Natural killer cell (primary cell): ENCODE results near the gene PLEKHG4. TPM values are rescaled to one million over a fixed set of nuclear protein-coding genes. Genes with fewer than 3 reads are reported as not detected.

Experiments
- ATAC-seq, 3 donors: fragments of 150-1000 bp in 2 of 3; fragments of 200-7000 bp in 1 of 3; cut with Tn5 transposase; 1 replicate in 1 of 3; 2 replicates in 2 of 3; pipeline ENCODE4 v1.10.0; 2021; ENCODE audit warnings: mild to moderate bottlenecking in 2 of 3, moderate library complexity in 2 of 3
- DNase-seq, 2 donors: peaks; one replicate each; pipeline versions ENCODE4 v3.0.0 to v3.0.0-alpha.2; 2013 to 2021; ENCODE audit warnings: mixed read lengths in 1 of 2
- H3K27ac ChIP-seq: one replicate; pipeline ENCODE4 v1.5.1; 2013; ENCODE audit warnings: mild to moderate bottlenecking, low read length
- H3K27me3 ChIP-seq: one replicate; pipeline ENCODE4 v1.6.1; 2013; ENCODE audit warnings: low read length; ENCODE audit not compliant: control insufficient read depth, insufficient read depth
- H3K36me3 ChIP-seq: one replicate; pipeline ENCODE4 v1.6.1; 2013; ENCODE audit warnings: low read length; ENCODE audit not compliant: control insufficient read depth, insufficient read depth
- H3K4me1 ChIP-seq: one replicate; pipeline ENCODE4 v1.6.1; 2013; ENCODE audit warnings: low read length; ENCODE audit not compliant: control insufficient read depth, insufficient read depth
- H3K4me3 ChIP-seq: one replicate; pipeline ENCODE4 v1.5.1; 2013; ENCODE audit warnings: low read length
- H3K9me3 ChIP-seq: one replicate; pipeline ENCODE4 v1.6.1; 2013; ENCODE audit warnings: low read length; ENCODE audit not compliant: control insufficient read depth, insufficient read depth
- H3K27ac Mint-ChIP-seq, 2 donors: one replicate each; pipeline ENCODE4 v1.8.0; 2022; ENCODE audit warnings: mild to moderate bottlenecking in 2 of 2, mixed read lengths in 2 of 2, moderate library complexity in 1 of 2
- H3K27me3 Mint-ChIP-seq, 2 donors: one replicate each; pipeline ENCODE4 v1.8.0; 2022; ENCODE audit warnings: low read depth in 2 of 2, mixed read lengths in 2 of 2
- H3K36me3 Mint-ChIP-seq: one replicate; pipeline ENCODE4 v1.8.0; 2022; ENCODE audit warnings: mixed read lengths
- H3K4me1 Mint-ChIP-seq, 2 donors: one replicate each; pipeline ENCODE4 v1.8.0; 2022; ENCODE audit warnings: mixed read lengths in 2 of 2
- H3K4me3 Mint-ChIP-seq: one replicate; pipeline ENCODE4 v1.8.0; 2022; ENCODE audit warnings: mild to moderate bottlenecking, moderate library complexity, mixed read lengths
- H3K9me3 Mint-ChIP-seq, 2 donors: one replicate each; pipeline ENCODE4 v1.8.0; 2022; ENCODE audit warnings: mixed read lengths in 2 of 2
- CTCF ChIP-seq: fragments of 200-600 bp; IDR thresholded peaks from one replicate; pipeline ENCODE4 v1.8.0; 2022; ENCODE audit warnings: antibody characterized with exemption
- WGBS: methylation state at CpG from one replicate; pipeline ENCODE4 v1.1.7; 2013; ENCODE audit warnings: missing lambda C conversion rate; ENCODE audit not compliant: insufficient coverage; 5-methylcytosine and 5-hydroxymethylcytosine counted together
- intact Hi-C: fragments of 100-400 bp; cut with micrococcal nuclease; formaldehyde crosslinking; loops from one replicate; pipeline ENCODE4 v1.14.2; 2022
- total RNA-seq, 4 donors: library from RNA; stranded (reverse); fragments of 120-200 nt in 1 of 4; gene quantifications; one replicate each; pipeline versions ENCODE4 v1.2.3 to v1.2.4, GENCODE V29; 2013 to 2022

Gene PLEKHG4
- total RNA-seq, 3 donors from 2014 or later (not counting 1 experiment from before 2014, with no cell fraction given): 6.8 to 14.7 (median 8.5) TPM

- DNase-seq (no peak), ATAC-seq (no peak)
- no peak overlapping the region for H3K4me3 ChIP-seq
- Mint-ChIP-seq H3K27ac (no peak overlapping the region), H3K27me3 (no peaks in the 10 kb centered on the region), H3K36me3 (no peaks in the 10 kb centered on the region), H3K4me1 (no peaks in the 10 kb centered on the region), H3K9me3 (no peaks in the 10 kb centered on the region), H3K4me3 (no peak overlapping the region)
- no peaks in the 10 kb centered on the region for H3K27me3 ChIP-seq
- no peaks in the 10 kb centered on the region for H3K36me3 ChIP-seq
- 90% methylated on average over 11 of the region's 11 CpGs for WGBS
- no peaks in the 10 kb centered on the region for H3K9me3 ChIP-seq
- intact Hi-C loops: no loop called here
- TF ChIP-seq CTCF: no peak
- no peaks in the 10 kb centered on the region for H3K4me1 ChIP-seq
- no peak overlapping the region for H3K27ac ChIP-seq
Observed at GRCh38 chr16:67270931-67271338, 8.4 kb upstream of the PLEKHG4 start.

- no peak overlapping the region for H3K27ac ChIP-seq
- WGBS: 97% methylated on average over 4 of the region's 4 CpGs
- H3K36me3 ChIP-seq: no peaks in the 10 kb centered on the region
- H3K27ac Mint-ChIP-seq: no peak overlapping the region
- no peaks in the 10 kb centered on the region for H3K27me3 Mint-ChIP-seq
- no peak overlapping the region for H3K4me3 ChIP-seq
- H3K4me1 Mint-ChIP-seq: peaks cover 0 to 3% of the 10 kb centered on the region in 2 donors
- H3K27me3 ChIP-seq: no peaks in the 10 kb centered on the region
- H3K4me3 Mint-ChIP-seq: no peak overlapping the region
- ATAC-seq (no peak), DNase-seq (no peak)
- no peaks in the 10 kb centered on the region for H3K9me3 Mint-ChIP-seq
- no peaks in the 10 kb centered on the region for H3K9me3 ChIP-seq
- no peak for TF ChIP-seq CTCF
- intact Hi-C loops: no loop called here
- no peaks in the 10 kb centered on the region for H3K4me1 ChIP-seq
- peaks cover 3% of the 10 kb centered on the region for H3K36me3 Mint-ChIP-seq
Observed at GRCh38 chr16:67271446-67271845, 7.9 kb upstream of the PLEKHG4 start.

DNA sequence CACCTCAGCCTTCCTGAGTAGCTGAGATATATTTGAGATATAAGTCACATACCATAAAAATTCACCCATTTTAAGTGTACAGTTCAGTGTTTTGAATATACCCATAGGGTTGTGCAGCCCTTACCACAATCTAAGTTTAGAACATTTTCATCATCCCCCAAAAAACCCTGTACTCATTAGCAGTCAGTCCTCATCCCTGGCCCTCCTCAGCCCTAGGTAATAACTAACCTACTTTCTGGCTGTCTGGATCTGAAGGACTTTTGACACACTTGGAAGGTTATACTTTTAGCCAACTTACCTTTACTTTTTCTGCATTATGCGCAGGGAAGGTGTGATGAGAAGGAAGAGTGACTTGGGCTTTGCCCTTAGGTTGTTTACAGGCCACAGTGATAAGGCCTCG is 4.0 kb upstream of the PLEKHG4 start:
- TF ChIP-seq CTCF: no peak
- Mint-ChIP-seq H3K36me3 (peaks cover 7% of the 10 kb centered on the region), H3K27me3 (no peaks in the 10 kb centered on the region), H3K4me1 (peaks cover 6 to 8% of the 10 kb centered on the region in 2 donors), H3K9me3 (no peaks in the 10 kb centered on the region), H3K27ac (no peak overlapping the region), H3K4me3 (no peak overlapping the region)
- WGBS: 100% methylated on average over 2 of the region's 2 CpGs
- no peaks in the 10 kb centered on the region for H3K27me3 ChIP-seq
- no peak overlapping the region for H3K27ac ChIP-seq
- H3K36me3 ChIP-seq: peaks cover 2% of the 10 kb centered on the region
- ATAC-seq (no peak), DNase-seq (no peak)
- peaks cover 19% of the 10 kb centered on the region for H3K4me1 ChIP-seq
- intact Hi-C loops: no loop called here
- H3K4me3 ChIP-seq: no peak overlapping the region
- no peaks in the 10 kb centered on the region for H3K9me3 ChIP-seq

- no peak for TF ChIP-seq CTCF
- intact Hi-C loops: no loop called here
- H3K4me1 ChIP-seq: peaks cover 20% of the 10 kb centered on the region
- H3K9me3 Mint-ChIP-seq: no peaks in the 10 kb centered on the region
- H3K27me3 ChIP-seq: no peaks in the 10 kb centered on the region
- ATAC-seq (no peak), DNase-seq (no peak)
- peaks cover 7% of the 10 kb centered on the region for H3K36me3 Mint-ChIP-seq
- H3K4me3 Mint-ChIP-seq: peak overlapping the region; percentile 47
- no peaks in the 10 kb centered on the region for H3K9me3 ChIP-seq
- 92% methylated on average over 4 of the region's 4 CpGs for WGBS
- no peak overlapping the region for H3K4me3 ChIP-seq
- H3K27ac Mint-ChIP-seq: peak overlapping the region in 1 of 2 donors; percentile 70
- peaks cover 6 to 8% of the 10 kb centered on the region in 2 donors for H3K4me1 Mint-ChIP-seq
- H3K36me3 ChIP-seq: peaks cover 2% of the 10 kb centered on the region
- H3K27me3 Mint-ChIP-seq: no peaks in the 10 kb centered on the region
- H3K27ac ChIP-seq: no peak overlapping the region
Observed at GRCh38 chr16:67277294-67277998, 1.9 kb upstream of the PLEKHG4 start.
